ENCODE data around the gene SAMSN1.

- TF ChIP-seq CTCF (conservative IDR thresholded peaks at IDR 0.05; ENCODE audit: low read depth in 2 of 2) (no peak), POLR2AphosphoS5 (IDR thresholded peaks at IDR 0.05; ENCODE audit: low read depth) (no peak), ZNF331 (CRISPR knock-in tag; IDR thresholded peaks at IDR 0.05; ENCODE audit: low read depth) (no peak)
These were observed 37.6 kb upstream of the SAMSN1 start for GRCh38 chr21:14583629-14584255.
